Measurements from ENCODE around the gene TRH. TPM values are rescaled to one million over a fixed set of nuclear protein-coding genes. Genes with fewer than 3 reads are reported as not detected.

The TRH gene
- total and polyA plus RNA-seq, 2 donors (not counting 3 experiments of a cell fraction or from before 2014, with no cell fraction given), result not detected

GRCh38 chr3:129950318-129951046 lies 24.0 kb upstream of the TRH start:
- Histone ChIP-seq H3K4me1 (ENCODE audit: control insufficient read depth, extremely low read depth, insufficient read depth, low read length) (no peaks in the 10 kb centered on the region), H3K4me3 (replicated peaks in 1 of 3; ENCODE audit: insufficient read depth in 1 of 3, low read depth in 1 of 3, low read length in 3 of 3) (no peak overlapping the region), H2AFZ (ENCODE audit: low read depth, low read length) (no peak overlapping the region), H3K9ac (replicated peaks; ENCODE audit: extremely low read depth, insufficient read depth, low read length) (no peak overlapping the region), H3K27me3 (ENCODE audit: control insufficient read depth in 2 of 2, insufficient read depth in 2 of 2, low read length in 2 of 2) (peaks cover 9 to 13% of the 10 kb centered on the region in 2 experiments), H3K4me2 (ENCODE audit: insufficient read depth, low read length) (no peak overlapping the region), H4K20me1 (replicated peaks; ENCODE audit: control insufficient read depth, extremely low read depth, insufficient read depth, low read length) (no peaks in the 10 kb centered on the region), H3K9me1 (replicated peaks; ENCODE audit: control insufficient read depth, extremely low read depth, insufficient read depth, low read length) (no peaks in the 10 kb centered on the region), H3K79me2 (ENCODE audit: control insufficient read depth, insufficient read depth, low read length) (no peaks in the 10 kb centered on the region), H3K36me3 (ENCODE audit: control insufficient read depth in 2 of 2, extremely low read depth in 1 of 2, insufficient read depth in 2 of 2, low read length in 2 of 2) (no peaks in the 10 kb centered on the region), H3K27ac (ENCODE audit: insufficient read depth, low read depth, low read length) (no peak overlapping the region), H3K9me3 (replicated peaks; ENCODE audit: control insufficient read depth, insufficient read depth, low read length) (no peaks in the 10 kb centered on the region)
- DNase-seq (ENCODE audit: low read depth, low spot score), result no peak
- no TSS peak for BruUV-seq (replicated peaks)
- intact Hi-C loops (cut with micrococcal nuclease) (no loop called here), dilution Hi-C loops (cut with MboI; ENCODE audit: extremely low pct_ligation_motif_present, low sequenced_read_pairs) (no loop called here)
- TF ChIP-seq EZH2 (IDR thresholded peaks at IDR 0.05; ENCODE audit: borderline replicate concordance, low read depth, low read length, severe bottlenecking) (no peak), JUN (IDR thresholded peaks at IDR 0.05; ENCODE audit: borderline replicate concordance, insufficient read depth, insufficient read length, low read depth) (no peak), MYC (IDR thresholded peaks at IDR 0.05; ENCODE audit: low read depth, low read length) (no peak), GATA2 (IDR thresholded peaks at IDR 0.05; ENCODE audit: insufficient read depth, insufficient read length, low read depth, low read length) (no peak), POLR2A (IDR thresholded peaks at IDR 0.05; ENCODE audit: low read depth, low read length) (no peak), POLR2AphosphoS5 (IDR thresholded peaks at IDR 0.05; ENCODE audit: insufficient read depth, low read depth, low read length) (no peak), CTCF (IDR thresholded peaks at IDR 0.05; ENCODE audit: extremely low read depth in 1 of 2, insufficient read depth in 1 of 2, low read depth in 1 of 2, low read length in 2 of 2) (no peak), MAX (IDR thresholded peaks at IDR 0.05; ENCODE audit: insufficient read depth, insufficient read length) (no peak), FOS (IDR thresholded peaks at IDR 0.05; ENCODE audit: borderline replicate concordance, insufficient read depth, low read length) (no peak)
- FAIRE-seq, result no peak
- CTCF ChIA-PET, result interaction anchor here (1.0 to 1.4 kb wide), 2 partner anchors 10 to 52 kb away, joined by 4 read pairs; no protein-coding TSS in a partner anchor
- POLR2A ChIA-PET, result no interaction called here

All from endothelial cell of umbilical vein (primary cell).